B cell (primary cell): ENCODE data around the gene ECE1. TPM values are rescaled to one million over a fixed set of nuclear protein-coding genes. Genes with fewer than 3 reads are reported as not detected.

Experiments
- ATAC-seq: fragments of 200-7000 bp; cut with Tn5 transposase; one replicate; pipeline ENCODE4 v1.10.0; 2021; ENCODE audit warnings: low read depth, mild to moderate bottlenecking, moderate number of reproducible peaks, moderate library complexity
- CTCF ChIA-PET: fragments of 350-600 bp; sonication (Branson Sonifier 250); formaldehyde crosslinking; loops from one replicate; lab custom pipeline; 2021; ENCODE audit warnings: antibody characterized with exemption, inconsistent platforms; lab: Charles Lee
- POLR2A ChIA-PET: fragments of 350-600 bp; sonication (Branson Sonifier 250); formaldehyde crosslinking; loops from one replicate; lab custom pipeline; 2021; ENCODE audit warnings: antibody characterized with exemption; lab: Charles Lee
- DNase-seq: peaks from one replicate; pipeline ENCODE4 v3.0.0; 2013
- H2AFZ ChIP-seq: 2 replicates; pipeline ENCODE4 v1.6.1; 2012; ENCODE audit warnings: mild to moderate bottlenecking, low read depth, low read length; ENCODE audit not compliant: insufficient read depth, poor library complexity, severe bottlenecking
- H3K27ac ChIP-seq, 2 donors: 1 replicate in 1 of 2; 2 replicates in 1 of 2; pipeline ENCODE4 v1.5.1; 2012 to 2013; ENCODE audit warnings: low read length in 2 of 2, mild to moderate bottlenecking in 2 of 2, moderate library complexity in 1 of 2
- H3K27me3 ChIP-seq, 4 experiments: fragments of 200-600 bp in 1 of 4; sonication (generic) in 1 of 4; replicated peaks in 1 of 4; 1 replicate in 2 of 4; 2 replicates in 2 of 4; pipeline versions ENCODE4 v1.6.1 to v1.7.0; 2013 to 2016; ENCODE audit warnings: low read length in 3 of 4, mild to moderate bottlenecking in 2 of 4, mixed read lengths in 1 of 4, moderate library complexity in 1 of 4; ENCODE audit not compliant: insufficient read depth in 4 of 4, control insufficient read depth in 3 of 4; ENCODE audit errors: control extremely low read depth in 1 of 4
- H3K36me3 ChIP-seq, 2 experiments: replicated peaks in 1 of 2; 1 replicate in 1 of 2; 2 replicates in 1 of 2; pipeline versions ENCODE4 v1.6.1 to v1.7.1; 2013; ENCODE audit warnings: low read length in 1 of 2; ENCODE audit not compliant: insufficient read depth in 2 of 2, control insufficient read depth in 1 of 2; ENCODE audit errors: control extremely low read depth in 1 of 2, extremely low read depth in 1 of 2
- H3K4me1 ChIP-seq, 2 donors: fragments of 200-600 bp in 1 of 2; sonication (generic) in 1 of 2; 1 replicate in 1 of 2; 2 replicates in 1 of 2; pipeline versions ENCODE4 v1.5.1 to v1.6.1; 2013 to 2017; ENCODE audit warnings: low read length in 2 of 2; ENCODE audit not compliant: control insufficient read depth in 2 of 2, insufficient read depth in 2 of 2
- H3K4me2 ChIP-seq: replicated peaks from 2 replicates; pipeline ENCODE3; 2012; ENCODE audit warnings: mild to moderate bottlenecking, low read depth, low read length; ENCODE audit not compliant: poor library complexity, severe bottlenecking
- H3K4me3 ChIP-seq, 5 experiments: fragments of 200-600 bp in 1 of 5; sonication (generic) in 1 of 5; 1 replicate in 3 of 5; 2 replicates in 2 of 5; pipeline versions ENCODE4 v1.5.1 to v1.7.0; 2011 to 2016; ENCODE audit warnings: low read length in 4 of 5, mild to moderate bottlenecking in 4 of 5, low read depth in 2 of 5, control low read depth in 1 of 5, moderate library complexity in 1 of 5; ENCODE audit not compliant: insufficient read depth in 1 of 5; ENCODE audit errors: control extremely low read depth in 1 of 5, extremely low read depth in 1 of 5
- H3K79me2 ChIP-seq: fragments of 200-600 bp; sonication (generic); one replicate; pipeline ENCODE4 v1.6.0; 2016; ENCODE audit warnings: low read length; ENCODE audit not compliant: control insufficient read depth, insufficient read depth
- H3K9ac ChIP-seq: fragments of 200-600 bp; sonication (generic); 2 replicates; pipeline ENCODE4 v1.6.1; 2017; ENCODE audit warnings: mild to moderate bottlenecking, low read length, moderate library complexity
- H3K9me3 ChIP-seq, 3 donors: one replicate each; pipeline versions ENCODE4 v1.6.1 to v1.7.1; 2013; ENCODE audit warnings: low read length in 2 of 3; ENCODE audit not compliant: control insufficient read depth in 2 of 3, insufficient read depth in 1 of 3; ENCODE audit errors: control extremely low read depth in 1 of 3
- H4K20me1 ChIP-seq: 2 replicates; pipeline ENCODE4 v1.6.0; 2012; ENCODE audit warnings: mild to moderate bottlenecking, low read length; ENCODE audit not compliant: insufficient read depth, control insufficient read depth, poor library complexity, severe bottlenecking
- H3K27ac Mint-ChIP-seq: one replicate; pipeline ENCODE4 v1.8.0; 2021; ENCODE audit warnings: mixed read lengths
- H3K27me3 Mint-ChIP-seq: one replicate; pipeline ENCODE4 v1.8.0; 2021; ENCODE audit warnings: mixed read lengths
- H3K4me1 Mint-ChIP-seq: one replicate; pipeline ENCODE4 v1.8.0; 2021; ENCODE audit warnings: mixed read lengths
- H3K4me3 Mint-ChIP-seq: one replicate; pipeline ENCODE4 v1.8.0; 2021; ENCODE audit warnings: mixed read lengths
- H3K9me3 Mint-ChIP-seq: one replicate; pipeline ENCODE4 v1.8.0; 2022; ENCODE audit warnings: mixed read lengths; ENCODE audit not compliant: insufficient read depth
- EZH2 ChIP-seq: IDR thresholded peaks from 2 replicates; pipeline ENCODE4 v1.6.1; 2012; ENCODE audit warnings: borderline replicate concordance, low read depth, mild to moderate bottlenecking, moderate library complexity, low read length; ENCODE audit not compliant: insufficient read depth, poor library complexity, severe bottlenecking
- WGBS: methylation state at CpG from one replicate; pipeline ENCODE4 v1.1.5; 2013; ENCODE audit warnings: missing lambda C conversion rate; ENCODE audit not compliant: insufficient coverage; 5-methylcytosine and 5-hydroxymethylcytosine counted together
- intact Hi-C: fragments of 100-400 bp; cut with micrococcal nuclease; formaldehyde crosslinking; loops from one replicate; pipeline ENCODE4 v1.10.0; 2022
- polyA plus RNA-seq: library from polyadenylated mRNA; depleted of rRNA; stranded (reverse); fragments of >200 nt; gene quantifications from 2 replicates; pipeline ENCODE4 v1.2.3, GENCODE V29; 2012
- total RNA-seq, 2 donors: library from RNA; stranded (reverse); fragments of 120-200 nt in 1 of 2; gene quantifications; 1 replicate in 1 of 2; 2 replicates in 1 of 2; pipeline versions ENCODE4 v1.2.3 to v1.2.4, GENCODE V29; 2013 to 2022
- TF ChIP-seq, protein P1 (sequence below): fragments of 200-600 bp; IDR thresholded peaks from one replicate; pipeline ENCODE4 v1.8.0; 2022; ENCODE audit warnings: antibody characterized with exemption, mild to moderate bottlenecking

ECE1 gene
- total and polyA plus RNA-seq, 2 donors (not counting 1 experiment from before 2014, with no cell fraction given): 46.7 to 133 TPM

DNA sequence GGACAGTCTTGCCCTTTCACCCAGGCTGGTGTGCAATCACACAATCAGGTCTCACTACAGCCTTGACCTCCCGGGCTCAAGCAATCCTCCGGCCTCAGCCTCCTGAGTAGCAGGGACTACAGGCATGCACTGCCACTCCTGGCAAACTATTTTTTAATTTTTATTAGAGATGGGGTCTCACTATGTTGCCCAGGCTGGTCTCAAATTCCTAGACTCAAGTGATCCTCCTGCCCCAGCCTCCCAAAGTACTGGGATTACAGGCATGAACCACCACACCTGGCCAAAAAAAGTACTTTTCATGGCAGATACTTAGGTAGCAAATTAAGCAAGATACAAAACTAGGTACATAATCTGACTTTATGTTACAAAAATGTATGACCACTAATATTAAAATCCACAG lies 121.8 kb downstream of the ECE1 start:
- H3K4me3 Mint-ChIP-seq: no peak overlapping the region
- Histone ChIP-seq H2AFZ (no peak overlapping the region), H3K9me3 (no peaks in the 10 kb centered on the region), H3K79me2 (peaks cover 73% of the 10 kb centered on the region), H3K27me3 (no peaks in the 10 kb centered on the region), H3K4me1 (peaks cover 7 to 8% of the 10 kb centered on the region in 2 donors), H3K36me3 (peaks cover 8 to 28% of the 10 kb centered on the region in 2 experiments), H3K4me2 (no peak overlapping the region), H4K20me1 (no peaks in the 10 kb centered on the region), H3K9ac (no peak overlapping the region), H3K27ac (no peak overlapping the region), H3K4me3 (no peak overlapping the region)
- peaks cover 26% of the 10 kb centered on the region for H3K4me1 Mint-ChIP-seq
- WGBS: no CpG with 5 or more reads among the region's 2 CpGs
- peaks cover 2% of the 10 kb centered on the region for H3K9me3 Mint-ChIP-seq
- ATAC-seq (no peak), DNase-seq (no peak)
- H3K27me3 Mint-ChIP-seq: no peaks in the 10 kb centered on the region
- CTCF ChIA-PET: no interaction called here
- H3K27ac Mint-ChIP-seq: no peak overlapping the region
- TF ChIP-seq, protein P1, sequence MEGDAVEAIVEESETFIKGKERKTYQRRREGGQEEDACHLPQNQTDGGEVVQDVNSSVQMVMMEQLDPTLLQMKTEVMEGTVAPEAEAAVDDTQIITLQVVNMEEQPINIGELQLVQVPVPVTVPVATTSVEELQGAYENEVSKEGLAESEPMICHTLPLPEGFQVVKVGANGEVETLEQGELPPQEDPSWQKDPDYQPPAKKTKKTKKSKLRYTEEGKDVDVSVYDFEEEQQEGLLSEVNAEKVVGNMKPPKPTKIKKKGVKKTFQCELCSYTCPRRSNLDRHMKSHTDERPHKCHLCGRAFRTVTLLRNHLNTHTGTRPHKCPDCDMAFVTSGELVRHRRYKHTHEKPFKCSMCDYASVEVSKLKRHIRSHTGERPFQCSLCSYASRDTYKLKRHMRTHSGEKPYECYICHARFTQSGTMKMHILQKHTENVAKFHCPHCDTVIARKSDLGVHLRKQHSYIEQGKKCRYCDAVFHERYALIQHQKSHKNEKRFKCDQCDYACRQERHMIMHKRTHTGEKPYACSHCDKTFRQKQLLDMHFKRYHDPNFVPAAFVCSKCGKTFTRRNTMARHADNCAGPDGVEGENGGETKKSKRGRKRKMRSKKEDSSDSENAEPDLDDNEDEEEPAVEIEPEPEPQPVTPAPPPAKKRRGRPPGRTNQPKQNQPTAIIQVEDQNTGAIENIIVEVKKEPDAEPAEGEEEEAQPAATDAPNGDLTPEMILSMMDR: no peak
- TF ChIP-seq EZH2: no peak
- POLR2A ChIA-PET: no interaction called here
- intact Hi-C loops: loop anchor here (10.0 kb wide), 1 partner anchor 54 kb away; no protein-coding TSS in a partner anchor

Other genes with a start within 250 kb of the ECE1 start
- gene EIF4G3, start 113.6 kb downstream of the ECE1 start, total RNA-seq: 76.0 and 80.9 TPM in 2 replicates
- gene EIF4G3, start 113.6 kb downstream of the ECE1 start, polyA plus RNA-seq: 33.6 and 41.1 TPM in 2 replicates
- 4.2 and 5.6 TPM in 2 replicates for gene NBPF3, start 149.7 kb upstream of the ECE1 start, total RNA-seq
- gene NBPF3, start 149.7 kb upstream of the ECE1 start, polyA plus RNA-seq: 2.0 and 5.9 TPM in 2 replicates
- gene ALPL, start 219.0 kb upstream of the ECE1 start, total RNA-seq: 12.2 and 13.7 TPM in 2 replicates
- gene ALPL, start 219.0 kb upstream of the ECE1 start, polyA plus RNA-seq: 1.6 and 1.7 TPM in 2 replicates